ENCODE results near the gene AFAP1L2.

- TF ChIP-seq CTCF (conservative IDR thresholded peaks at IDR 0.05; ENCODE audit: low read depth, low read length): no peak
- no peak for TF ChIP-seq EZH2 (IDR thresholded peaks at IDR 0.05; ENCODE audit: borderline replicate concordance, low read depth, low read length, poor library complexity, severe bottlenecking)
Measured at GRCh38 chr10:114430688-114431413, 26.5 kb upstream of the AFAP1L2 start.

Data from A673 (cell line).